OCI-LY3 (cell line): ENCODE measurements around the gene CACNA1C.

Experiments
- H2AFZ ChIP-seq: fragments of 200-600, 300-600 bp; shearing (Covaris generic); 2 replicates; pipeline ENCODE4 v1.6.0; 2014; ENCODE audit warnings: antibody characterized with exemption, low read depth, low read length
- H3K27ac ChIP-seq: fragments of 200-600, 300-600 bp; sonication (generic); 2 replicates; pipeline ENCODE4 v1.5.1; 2014; ENCODE audit warnings: mild to moderate bottlenecking, low read length, moderate library complexity, mixed read lengths
- H3K27me3 ChIP-seq: fragments of 200-600, 300-600 bp; sonication (generic); 2 replicates; pipeline ENCODE4 v1.6.1; 2014; ENCODE audit warnings: low read depth, low read length, mixed read lengths
- H3K36me3 ChIP-seq: fragments of 200-600, 300-600 bp; sonication (generic); replicated peaks from 2 replicates; pipeline ENCODE3; 2014; ENCODE audit warnings: low read depth, low read length, mixed read lengths
- H3K4me1 ChIP-seq: fragments of 300-600, 200-600 bp; sonication (generic); 2 replicates; pipeline ENCODE4 v1.6.1; 2014; ENCODE audit warnings: low read length, mixed read lengths
- H3K4me2 ChIP-seq: fragments of 200-600, 300-600 bp; sonication (generic); 2 replicates; pipeline ENCODE4 v1.6.1; 2014; ENCODE audit warnings: low read length, mixed read lengths
- H3K4me3 ChIP-seq: fragments of 300-600, 200-600 bp; sonication (generic); 2 replicates; pipeline ENCODE4 v1.5.1; 2014; ENCODE audit warnings: antibody characterized with exemption, mild to moderate bottlenecking, low read length, moderate library complexity
- H3K79me2 ChIP-seq: fragments of 300-600, 200-600 bp; shearing (Covaris generic); 2 replicates; pipeline ENCODE4 v1.6.1; 2014; ENCODE audit warnings: mild to moderate bottlenecking, low read length, mixed read lengths
- H3K9ac ChIP-seq: fragments of 300-600, 200-600 bp; shearing (Covaris generic); 2 replicates; pipeline ENCODE4 v1.6.0; 2014; ENCODE audit warnings: mild to moderate bottlenecking, low read length, moderate library complexity
- H3K9me3 ChIP-seq: fragments of 200-600, 300-600 bp; shearing (Covaris generic); 2 replicates; pipeline ENCODE4 v1.6.1; 2014; ENCODE audit warnings: low read length, mixed read lengths; ENCODE audit not compliant: insufficient read depth
- H4K20me1 ChIP-seq: fragments of 200-600, 300-600 bp; sonication (generic); 2 replicates; pipeline ENCODE4 v1.6.1; 2016; ENCODE audit warnings: low read length, mixed read lengths; ENCODE audit not compliant: insufficient read depth
- CTCF ChIP-seq: fragments of 200-600, 300-600 bp; sonication (generic); IDR thresholded peaks from 2 replicates; pipeline ENCODE4 v1.5.1; 2014; ENCODE audit warnings: antibody characterized with exemption, low read length, low read depth
- EZH2phosphoT487 ChIP-seq: fragments of 200-600 bp; shearing (Covaris generic); IDR thresholded peaks from 2 replicates; pipeline ENCODE4 v1.6.1; 2018; ENCODE audit warnings: antibody characterized with exemption, mixed run types, low read depth

CACNA1C gene

GRCh38 chr12:2375871-2376270 is 323.1 kb downstream of the CACNA1C start:
- Histone ChIP-seq H3K79me2 (no peaks in the 10 kb centered on the region), H3K36me3 (no peaks in the 10 kb centered on the region), H3K4me2 (no peak overlapping the region), H4K20me1 (no peaks in the 10 kb centered on the region), H3K27me3 (peaks cover 5% of the 10 kb centered on the region; the same call in 1 of the 2 replicates), H3K4me1 (peaks cover 19% of the 10 kb centered on the region), H3K4me3 (no peak overlapping the region), H3K9me3 (no peaks in the 10 kb centered on the region), H2AFZ (no peak overlapping the region), H3K27ac (no peak overlapping the region), H3K9ac (no peak overlapping the region)
- TF ChIP-seq CTCF: no peak

- Histone ChIP-seq H4K20me1 (no peaks in the 10 kb centered on the region), H3K4me3 (no peak overlapping the region), H3K79me2 (no peaks in the 10 kb centered on the region), H3K9me3 (no peaks in the 10 kb centered on the region), H3K27ac (no peak overlapping the region), H3K4me1 (peaks cover 26% of the 10 kb centered on the region), H3K27me3 (no peaks in the 10 kb centered on the region), H3K9ac (no peak overlapping the region), H3K36me3 (no peaks in the 10 kb centered on the region), H3K4me2 (no peak overlapping the region), H2AFZ (no peak overlapping the region)
- TF ChIP-seq EZH2phosphoT487 (no peak), CTCF (no peak)
Observed at GRCh38 chr12:2376908-2377657, 324.3 kb downstream of the CACNA1C start.

- Histone ChIP-seq H3K4me3 (peak overlapping the region; percentile 14; the same call in 1 of the 2 replicates), H3K9ac (no peak overlapping the region), H3K4me2 (peak overlapping the region; percentile 39), H3K79me2 (no peaks in the 10 kb centered on the region), H3K27me3 (no peaks in the 10 kb centered on the region), H2AFZ (no peak overlapping the region), H3K27ac (no peak overlapping the region), H3K9me3 (no peaks in the 10 kb centered on the region), H3K4me1 (peaks cover 44% of the 10 kb centered on the region), H4K20me1 (no peaks in the 10 kb centered on the region), H3K36me3 (no peaks in the 10 kb centered on the region)
- no peak for TF ChIP-seq CTCF
- no peak for TF ChIP-seq EZH2phosphoT487
Observed at GRCh38 chr12:2378835-2379330, 326.1 kb downstream of the CACNA1C start.

- Histone ChIP-seq H3K9ac (no peak overlapping the region), H3K4me2 (no peak overlapping the region), H4K20me1 (no peaks in the 10 kb centered on the region), H3K27me3 (no peaks in the 10 kb centered on the region), H3K79me2 (no peaks in the 10 kb centered on the region), H3K27ac (no peak overlapping the region), H3K9me3 (no peaks in the 10 kb centered on the region), H3K36me3 (no peaks in the 10 kb centered on the region), H3K4me3 (no peak overlapping the region), H3K4me1 (peaks cover 60% of the 10 kb centered on the region), H2AFZ (no peak overlapping the region)
- TF ChIP-seq CTCF (no peak), EZH2phosphoT487 (no peak)
Observed at GRCh38 chr12:2380946-2381345, 328.2 kb downstream of the CACNA1C start.
